Activated T-cell treated with anti-CD3 and anti-CD28 coated beads for 24 hours (primary cell): ENCODE results near the gene CERCAM.

Experiments
- DNase-seq: peaks from one replicate; pipeline ENCODE4 v3.0.0-alpha.2; 2020; ENCODE audit warnings: low read depth

The CERCAM gene

GRCh38 chr9:128459011-128459410, 38.4 kb downstream of the CERCAM start:
- no peak for DNase-seq

GRCh38 chr9:128469070-128469469, 48.4 kb downstream of the CERCAM start:
- no peak for DNase-seq

DNA sequence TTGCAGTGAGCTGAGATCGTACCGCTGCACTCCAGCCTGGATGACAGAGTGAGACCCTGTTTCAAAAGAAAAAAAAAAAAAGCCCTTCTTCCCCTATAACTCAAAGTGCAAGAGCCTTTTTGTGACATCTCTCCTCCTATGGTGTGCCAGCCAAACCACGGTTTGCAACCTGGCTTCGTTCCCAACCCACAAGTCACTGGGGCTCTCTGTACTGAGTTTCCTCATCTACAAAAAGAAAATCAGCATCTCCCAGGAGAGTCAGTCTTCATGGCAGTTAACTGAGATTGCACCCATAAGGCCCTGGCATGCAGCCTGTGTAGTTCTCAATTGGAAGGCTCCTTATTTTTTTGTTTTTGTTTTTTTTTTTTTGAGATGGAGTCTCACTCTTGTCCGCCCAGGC, 49.9 kb downstream of the CERCAM start:
- DNase-seq, result no peak

DNA sequence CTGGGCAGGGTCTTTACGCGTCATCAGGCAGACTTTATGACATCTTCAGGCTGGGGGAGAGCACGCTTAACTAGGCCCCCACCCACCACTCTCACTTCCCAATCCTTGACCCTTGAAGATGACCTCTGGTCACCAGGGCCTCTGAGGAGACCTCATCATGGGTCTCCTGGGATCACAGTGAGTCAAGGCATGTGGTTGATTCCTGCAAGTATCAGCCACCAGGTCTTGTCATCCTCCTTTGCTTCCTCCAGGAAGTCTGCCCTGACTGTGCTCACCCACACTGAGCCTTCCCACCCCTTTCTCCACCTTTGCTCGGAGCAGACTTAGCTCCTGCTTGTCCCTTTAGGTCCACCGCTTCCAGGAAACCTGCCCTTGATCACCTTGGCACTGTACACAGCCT, 52.4 kb downstream of the CERCAM start:
- DNase-seq, result no peak

DNA sequence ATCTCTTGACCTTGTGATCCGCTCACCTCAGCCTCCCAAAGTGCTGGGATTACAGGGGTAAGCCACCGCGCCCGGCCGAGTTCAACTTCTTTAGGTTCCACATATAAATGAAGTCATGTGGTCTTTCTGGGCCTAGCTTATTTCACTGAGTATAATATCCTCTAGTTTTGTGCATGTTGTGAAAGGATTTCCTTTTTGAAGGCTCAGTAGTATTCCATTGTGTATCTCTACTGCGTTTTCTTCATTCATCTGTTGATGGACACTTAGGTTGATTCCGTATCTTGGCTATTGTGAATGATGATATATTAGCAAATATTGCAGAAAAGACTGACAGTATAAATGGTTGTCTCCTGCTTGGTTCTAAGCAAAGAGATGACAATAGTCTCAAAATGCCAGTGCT, 55.2 kb downstream of the CERCAM start:
- DNase-seq, result no peak

GRCh38 chr9:128479262-128479661, 58.6 kb downstream of the CERCAM start:
- DNase-seq, result no peak

- DNase-seq, result no peak
Observed at GRCh38 chr9:128481561-128481960, 60.9 kb downstream of the CERCAM start.

DNA sequence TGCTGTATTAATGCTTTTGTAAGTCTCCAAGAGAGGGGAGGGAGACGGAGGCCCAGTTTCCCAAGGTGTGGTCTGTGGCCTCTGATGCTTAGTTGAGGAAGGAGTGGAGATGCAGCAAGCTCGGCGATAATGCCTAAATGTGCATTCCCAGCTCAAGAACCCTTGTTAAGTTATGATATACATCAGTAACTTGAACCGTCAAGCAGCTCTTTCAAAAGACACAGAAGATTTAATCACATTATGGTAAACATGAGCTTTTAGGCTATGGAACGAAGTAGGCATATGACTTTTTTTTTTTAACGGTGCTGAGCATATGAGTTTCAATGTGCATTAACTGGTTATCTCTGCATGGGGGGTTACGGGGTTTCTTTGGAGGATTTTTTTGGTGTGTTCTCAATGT, 61.5 kb downstream of the CERCAM start:
- DNase-seq, result no peak

DNA sequence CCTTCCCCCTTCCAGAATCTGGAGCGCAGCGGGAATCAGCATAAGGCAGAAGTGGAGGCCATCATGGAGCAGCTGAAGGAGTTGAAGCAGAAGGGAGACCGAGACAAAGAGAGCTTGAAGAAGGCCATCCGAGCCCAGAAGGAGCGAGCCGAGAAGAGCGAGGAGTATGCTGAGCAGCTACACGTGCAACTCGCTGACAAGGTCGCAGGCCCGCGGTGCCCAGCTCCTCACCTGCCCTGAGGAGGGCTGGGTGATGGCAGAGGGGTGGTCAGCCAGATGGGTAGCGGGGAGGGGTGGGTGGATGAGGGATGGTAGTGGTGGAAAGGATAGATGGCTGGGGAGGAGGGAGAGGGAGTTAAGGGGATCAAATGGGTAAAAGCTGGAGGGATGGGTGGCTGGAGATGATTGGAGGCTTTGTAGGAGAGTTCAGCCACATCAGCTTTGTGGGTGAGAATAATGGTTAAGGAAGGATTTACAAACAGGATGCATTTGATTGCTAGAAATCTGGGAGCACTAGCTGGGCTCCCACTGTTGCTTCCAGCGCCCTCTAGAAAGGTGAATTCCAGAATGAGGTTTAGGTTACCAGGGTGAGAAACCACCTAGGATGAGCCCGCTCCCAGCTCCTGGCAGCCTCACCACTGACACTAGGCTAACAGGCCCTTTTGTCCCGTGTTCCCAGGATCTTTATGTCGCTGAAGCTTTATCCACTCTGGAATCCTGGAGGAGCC, 64.2 kb downstream of the CERCAM start:
- no peak for DNase-seq

- DNase-seq, result no peak
Observed at GRCh38 chr9:128485414-128485855, 64.8 kb downstream of the CERCAM start.

GRCh38 chr9:128486201-128486600, 65.5 kb downstream of the CERCAM start:
- DNase-seq, result no peak
